ENCODE data around the gene STX8.

STX8 gene

GRCh38 chr17:9439851-9440250 is 135.8 kb downstream of the STX8 start:
- no peak for DNase-seq (ENCODE audit: low spot score)

GRCh38 chr17:9436630-9437029 is 139.0 kb downstream of the STX8 start:
- DNase-seq (ENCODE audit: low spot score): no peak

- no peak for DNase-seq (ENCODE audit: low spot score)
These were observed 140.5 kb downstream of the STX8 start for GRCh38 chr17:9435165-9435564.

- DNase-seq (ENCODE audit: low spot score): no peak
These were observed 141.0 kb downstream of the STX8 start for GRCh38 chr17:9434642-9435057.

- DNase-seq (ENCODE audit: low spot score): no peak
These were observed 142.6 kb downstream of the STX8 start for GRCh38 chr17:9432934-9433421.

GRCh38 chr17:9432134-9432885 is 143.3 kb downstream of the STX8 start:
- DNase-seq (ENCODE audit: low spot score): no peak

GRCh38 chr17:9431620-9432019 is 144.0 kb downstream of the STX8 start:
- DNase-seq (ENCODE audit: low spot score): no peak

- no peak for DNase-seq (ENCODE audit: low spot score)
These were observed 147.9 kb downstream of the STX8 start for GRCh38 chr17:9427465-9428315.

GRCh38 chr17:9424071-9424640 is 151.5 kb downstream of the STX8 start:
- no peak for DNase-seq (ENCODE audit: low spot score)

- DNase-seq (ENCODE audit: low spot score): no peak
These were observed 154.1 kb downstream of the STX8 start for GRCh38 chr17:9421525-9421924.

- no peak for DNase-seq (ENCODE audit: low spot score)
These were observed 155.6 kb downstream of the STX8 start for GRCh38 chr17:9419932-9420453.

- no peak for DNase-seq (ENCODE audit: low spot score)
These were observed 161.1 kb downstream of the STX8 start for GRCh38 chr17:9414471-9414870.

GRCh38 chr17:9410737-9411136 is 164.9 kb downstream of the STX8 start:
- no peak for DNase-seq (ENCODE audit: low spot score)

GRCh38 chr17:9410301-9410700 is 165.3 kb downstream of the STX8 start:
- DNase-seq (ENCODE audit: low spot score): no peak

- no peak for DNase-seq (ENCODE audit: low spot score)
These were observed 165.7 kb downstream of the STX8 start for GRCh38 chr17:9409878-9410277.

- no peak for DNase-seq (ENCODE audit: low spot score)
These were observed 166.5 kb downstream of the STX8 start for GRCh38 chr17:9408868-9409829.

- DNase-seq (ENCODE audit: low spot score): no peak
These were observed 167.2 kb downstream of the STX8 start for GRCh38 chr17:9408381-9408780.

- no peak for DNase-seq (ENCODE audit: low spot score)
These were observed 169.5 kb downstream of the STX8 start for GRCh38 chr17:9406046-9406606.

- no peak for DNase-seq (ENCODE audit: low spot score)
These were observed 172.4 kb downstream of the STX8 start for GRCh38 chr17:9403257-9403656.

- peak; percentile 10 for DNase-seq (ENCODE audit: low spot score)
These were observed 172.9 kb downstream of the STX8 start for GRCh38 chr17:9402590-9403199.

GRCh38 chr17:9401434-9401833 is 174.2 kb downstream of the STX8 start:
- DNase-seq (ENCODE audit: low spot score): peak; percentile 7
